Stimulated activated CD8-positive, alpha-beta memory T cell treated with anti-CD3 and anti-CD28 coated beads, Interleukin-12 subunit alpha, Interleukin-12 subunit beta, amount 100 ng/mL, for 24 hours (primary cell): ENCODE results near the gene CRTC1.

Experiments used
- DNase-seq: peaks from one replicate; pipeline ENCODE4 v3.0.0-alpha.2; 2020; ENCODE audit errors: extremely low read depth

The CRTC1 gene

DNA sequence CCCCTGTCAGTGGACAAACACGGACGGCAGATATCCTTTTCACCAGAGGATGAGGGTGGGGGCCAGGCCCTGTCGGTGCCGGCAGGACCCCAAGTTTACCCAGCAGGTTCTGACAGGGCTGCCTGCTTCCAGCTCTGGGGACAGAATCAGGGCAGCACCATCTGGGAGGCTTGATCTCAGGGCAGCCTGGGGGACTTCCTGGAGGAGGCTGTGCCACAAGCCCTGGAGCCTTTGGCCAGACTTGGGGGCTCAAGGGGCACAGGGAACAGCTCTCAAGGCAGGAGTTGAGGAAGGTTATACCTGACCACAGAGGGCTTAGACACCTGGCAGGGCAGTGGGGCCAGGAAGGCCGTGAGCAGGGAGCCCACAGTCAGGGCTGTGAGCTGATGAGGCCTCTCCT lies 62.5 kb downstream of the CRTC1 start:
- no peak for DNase-seq

DNA sequence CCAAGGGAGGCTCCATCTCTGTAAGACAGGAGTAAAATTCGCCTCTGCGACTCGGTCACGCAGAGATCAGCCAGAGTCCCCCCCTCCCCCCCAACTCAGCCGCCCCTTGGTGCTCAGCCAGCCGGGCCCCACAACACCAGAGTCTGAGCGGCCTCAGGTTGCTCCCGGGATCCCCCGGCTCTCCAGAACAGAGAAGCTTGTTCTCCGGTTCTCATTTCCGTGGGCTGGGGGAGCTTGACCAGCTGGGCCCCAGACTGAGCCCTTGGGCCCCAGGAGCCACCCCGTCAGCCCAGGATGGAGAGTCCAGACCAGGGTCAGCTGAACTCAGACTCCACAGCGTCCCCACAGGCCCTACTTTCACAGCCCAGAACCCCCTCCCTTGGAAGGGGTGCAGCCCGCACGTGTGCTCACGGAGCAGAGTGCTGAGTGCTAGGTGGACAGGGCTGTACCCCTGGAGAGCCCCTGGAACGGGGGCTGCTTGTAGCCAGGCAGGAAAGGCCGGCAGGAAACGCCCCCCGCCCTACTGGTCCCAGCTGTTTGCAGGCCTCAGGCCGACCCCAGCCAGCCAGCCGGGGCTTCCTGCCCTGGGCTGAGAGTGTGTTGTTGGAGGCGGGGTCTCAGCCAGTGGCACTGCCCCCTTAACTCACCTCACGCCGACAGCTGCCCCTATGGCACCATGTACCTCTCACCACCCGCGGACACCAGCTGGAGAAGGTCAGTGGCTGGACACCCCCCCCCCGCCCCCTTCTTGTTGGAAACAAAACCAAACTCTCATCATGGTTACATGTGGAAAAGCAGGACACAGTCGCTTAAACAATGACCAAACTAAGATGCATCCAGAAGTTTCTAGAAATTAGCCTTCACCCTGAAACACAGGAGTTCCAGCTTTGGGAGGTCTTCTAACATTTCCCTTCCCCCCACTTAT lies 63.2 kb downstream of the CRTC1 start:
- no peak for DNase-seq

DNA sequence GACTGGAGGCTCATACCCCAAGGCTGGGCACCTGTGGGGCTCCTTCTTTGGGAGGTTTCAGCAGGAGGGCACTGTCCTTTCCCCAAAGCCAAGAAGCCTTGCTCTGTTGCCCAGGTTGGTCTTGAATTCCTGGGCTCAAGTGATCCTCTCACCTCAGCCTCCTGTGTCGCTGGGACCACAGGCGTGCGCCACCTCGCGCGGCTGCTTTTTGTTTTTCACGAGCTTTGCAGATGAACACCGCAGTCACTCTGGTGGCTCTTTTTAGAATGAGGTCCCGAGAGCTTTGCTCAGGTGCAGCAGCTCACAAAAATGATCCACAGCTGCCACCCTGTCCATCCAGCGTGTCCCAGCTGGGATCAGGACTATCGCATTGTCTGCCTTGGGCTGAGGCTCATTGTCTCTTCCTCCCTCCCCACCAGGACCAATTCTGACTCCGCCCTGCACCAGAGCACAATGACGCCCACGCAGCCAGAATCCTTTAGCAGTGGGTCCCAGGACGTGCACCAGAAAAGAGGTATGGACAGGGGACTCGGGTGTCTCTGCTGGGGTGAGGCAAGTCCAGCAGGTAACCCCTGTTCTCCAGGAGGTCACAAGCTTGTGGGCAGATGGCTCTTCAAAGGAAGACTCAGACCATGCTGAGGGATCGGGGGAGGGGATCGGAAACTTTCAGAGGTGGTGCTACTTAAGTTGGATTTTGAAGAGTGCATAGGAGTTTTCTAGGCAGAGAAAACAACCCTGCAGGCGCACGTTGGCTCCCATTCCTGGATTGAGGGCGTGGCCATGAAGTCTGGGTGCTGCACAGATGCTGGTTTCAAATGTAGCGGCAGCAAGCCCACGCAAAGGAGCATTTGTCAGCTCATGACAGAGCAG lies 66.1 kb downstream of the CRTC1 start:
- DNase-seq: no peak

DNA sequence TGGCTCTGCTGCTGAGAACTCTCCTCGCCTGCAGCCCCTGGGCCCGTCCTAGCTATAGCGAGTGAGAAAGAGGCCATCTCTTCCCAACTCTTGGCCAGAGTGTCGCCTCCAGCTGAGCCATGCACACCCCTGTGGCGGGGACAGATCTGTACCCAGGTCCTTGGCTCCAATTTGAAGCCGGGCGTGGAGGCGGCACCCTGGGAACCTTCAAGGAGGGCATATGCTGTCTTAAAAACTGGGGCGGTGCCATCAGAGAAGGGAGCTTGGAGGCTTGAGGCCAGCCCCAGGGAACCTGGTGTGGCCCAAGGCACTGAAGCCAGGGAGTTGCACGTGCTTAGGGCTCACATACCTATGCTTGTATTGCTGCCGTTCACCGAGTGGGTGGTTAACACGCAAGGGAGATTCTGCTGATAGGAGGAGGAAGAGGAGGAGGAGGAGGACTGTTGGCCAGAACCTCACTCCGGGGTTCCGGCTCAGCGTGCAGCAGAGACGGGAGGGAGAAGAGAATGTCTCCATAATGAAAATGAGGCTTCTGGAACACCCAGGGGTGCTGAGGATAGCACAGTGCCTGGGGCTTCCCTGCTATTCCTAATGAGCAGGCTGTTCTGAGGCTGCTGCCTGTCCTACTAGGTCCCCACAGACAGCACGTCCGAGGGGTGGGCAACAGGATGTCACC lies 67.0 kb downstream of the CRTC1 start:
- DNase-seq: no peak

DNA sequence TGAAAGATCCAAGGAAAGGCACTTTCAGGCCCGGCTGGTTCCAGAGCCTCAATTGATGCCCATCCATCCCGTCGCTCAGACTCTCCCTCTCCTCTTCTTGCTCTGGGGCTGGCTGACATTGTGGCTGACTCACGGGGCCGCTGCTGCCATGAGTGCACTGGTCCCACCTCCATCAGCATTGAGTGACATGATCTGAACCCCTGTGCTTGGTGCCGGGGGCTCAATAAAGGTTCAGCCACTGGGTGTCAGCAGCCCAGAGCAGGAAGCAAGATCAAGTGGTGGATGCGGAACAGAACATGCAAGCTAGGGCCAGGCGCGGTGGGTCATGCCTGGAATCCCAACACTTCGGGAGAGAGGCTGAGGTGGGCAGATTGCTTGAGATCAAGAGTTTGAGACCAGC lies 68.1 kb downstream of the CRTC1 start:
- DNase-seq: no peak

DNA sequence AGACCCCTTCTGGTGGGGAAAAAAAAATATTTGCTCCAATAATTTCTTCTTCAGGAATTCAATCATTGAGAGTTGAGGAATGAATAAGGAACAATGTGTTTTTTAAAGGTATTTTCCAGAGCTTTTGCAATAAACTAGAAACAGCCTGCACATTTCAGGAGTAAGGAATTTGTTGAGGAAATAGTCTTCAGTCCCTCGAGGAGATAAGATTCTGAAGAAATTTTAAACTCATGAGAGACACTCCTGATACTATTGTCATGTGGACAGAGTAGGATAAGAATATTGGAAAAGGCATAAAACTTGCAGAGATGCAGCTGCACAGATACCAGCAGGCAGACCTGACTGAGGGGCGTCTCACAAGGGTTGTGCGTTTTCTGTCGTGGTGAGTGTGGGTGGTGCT lies 71.0 kb downstream of the CRTC1 start:
- DNase-seq: no peak

DNA sequence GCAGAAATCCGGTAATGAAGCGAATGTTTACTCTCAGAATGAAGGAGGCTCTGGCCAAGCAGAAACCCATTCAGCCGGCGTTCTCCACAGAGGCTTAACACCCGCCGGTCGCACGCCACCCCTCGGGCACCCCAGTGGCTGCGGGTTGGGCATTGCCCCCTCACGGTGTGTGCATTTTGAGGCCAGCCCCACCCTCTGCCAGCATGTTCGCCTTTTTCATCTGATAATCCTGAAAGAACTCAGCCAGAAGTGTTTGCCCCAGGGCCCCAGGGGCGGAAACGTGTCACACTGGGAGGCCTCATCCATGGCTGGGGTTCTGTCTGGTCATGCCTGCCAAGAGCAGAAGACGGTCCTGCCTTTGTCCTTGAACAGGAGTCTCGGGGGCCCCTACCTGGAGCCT lies 73.4 kb downstream of the CRTC1 start:
- no peak for DNase-seq

DNA sequence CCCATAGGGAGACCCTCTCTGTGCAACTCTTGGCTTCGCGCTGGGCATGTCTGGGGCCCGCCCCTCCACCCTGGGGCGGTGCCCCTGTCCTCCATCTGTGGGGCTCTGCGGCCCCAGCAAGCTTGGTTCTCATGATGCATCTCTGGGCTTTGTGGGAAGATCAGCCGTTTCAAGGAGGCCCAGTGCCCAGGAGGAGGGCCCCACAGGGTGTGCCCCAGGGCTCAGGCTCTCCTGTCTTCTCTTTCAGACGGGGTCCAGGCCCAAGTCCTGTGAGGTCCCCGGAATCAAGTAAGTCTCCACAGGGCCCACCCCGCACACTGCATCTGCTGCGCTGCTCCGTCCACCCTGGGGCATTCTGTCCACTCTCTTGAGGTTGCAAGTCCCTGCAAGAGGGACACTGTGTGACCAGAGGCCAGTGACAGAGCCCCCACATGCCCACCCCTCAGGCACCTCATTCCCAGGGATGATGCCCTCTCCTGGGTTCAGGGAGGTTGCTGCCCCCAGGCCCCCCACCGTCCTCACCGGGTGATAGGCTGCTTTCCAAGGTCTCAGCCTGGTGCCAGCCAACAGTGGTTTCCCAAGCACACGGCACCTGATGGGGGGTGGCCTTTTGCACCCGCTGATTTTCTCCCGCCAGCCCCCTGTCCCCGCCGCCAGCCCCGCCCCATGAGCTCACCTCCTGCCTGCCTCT lies 76.0 kb downstream of the CRTC1 start:
- no peak for DNase-seq

DNA sequence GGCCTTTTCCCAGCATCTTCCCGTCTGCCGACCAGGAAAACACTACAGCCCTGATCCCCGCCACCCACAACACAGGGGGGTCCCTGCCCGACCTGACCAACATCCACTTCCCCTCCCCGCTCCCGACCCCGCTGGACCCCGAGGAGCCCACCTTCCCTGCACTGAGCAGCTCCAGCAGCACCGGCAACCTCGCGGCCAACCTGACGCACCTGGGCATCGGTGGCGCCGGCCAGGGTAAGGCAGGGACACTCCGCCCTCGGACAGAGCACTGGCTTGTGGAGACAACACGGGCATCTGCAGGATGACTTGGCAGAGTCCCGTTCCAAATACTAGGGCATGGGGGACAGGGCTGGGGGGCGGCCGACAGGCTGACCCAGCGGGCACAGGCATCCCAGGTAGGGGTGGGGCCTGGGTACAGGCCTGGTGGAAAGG lies 76.5 kb downstream of the CRTC1 start:
- no peak for DNase-seq

DNA sequence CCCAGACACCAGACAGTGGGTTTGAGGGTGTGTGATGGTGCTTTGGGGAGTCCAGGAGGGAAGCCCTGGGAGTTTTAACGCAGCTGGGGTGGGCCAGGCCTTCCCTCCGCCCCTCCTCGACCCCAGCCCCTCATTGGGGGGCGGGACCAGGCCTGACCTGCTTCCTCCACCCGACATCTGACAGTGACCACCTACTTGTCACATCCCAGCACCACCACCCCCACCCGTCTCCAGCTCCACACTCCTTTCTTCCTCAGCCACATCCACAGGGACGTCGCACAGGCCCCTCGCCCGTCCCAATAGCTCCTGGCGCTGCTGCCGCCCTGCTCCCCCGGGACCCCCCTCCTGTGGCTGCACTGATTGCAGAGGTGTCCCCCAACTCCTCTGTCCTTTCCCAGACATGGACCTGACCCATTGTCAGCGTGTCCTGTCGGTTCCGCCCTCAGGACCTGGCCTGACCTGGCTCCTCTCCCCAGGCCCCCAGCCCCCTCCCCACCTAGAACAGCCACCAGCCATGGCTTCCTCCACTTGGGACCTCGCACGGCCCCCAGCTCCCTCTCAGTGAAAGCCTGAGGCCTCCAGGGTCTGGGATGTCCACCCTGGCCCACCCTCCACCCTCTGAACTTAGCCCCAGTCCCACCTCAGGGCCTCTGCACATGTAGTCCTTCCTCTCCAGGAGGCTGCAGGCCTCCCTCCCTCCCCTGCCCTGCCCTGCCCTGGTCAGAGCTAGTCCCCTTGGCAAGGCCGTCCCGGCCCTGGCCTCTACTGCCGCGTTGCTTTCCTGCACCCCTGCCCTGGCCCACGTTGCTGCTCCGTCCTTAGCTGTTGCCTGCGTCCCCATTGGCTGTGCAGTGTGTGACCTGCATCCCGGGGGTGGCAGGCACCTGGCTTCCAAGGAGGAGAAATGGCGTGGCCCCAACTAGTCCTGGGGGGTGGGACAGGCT lies 77.2 kb downstream of the CRTC1 start:
- no peak for DNase-seq

DNA sequence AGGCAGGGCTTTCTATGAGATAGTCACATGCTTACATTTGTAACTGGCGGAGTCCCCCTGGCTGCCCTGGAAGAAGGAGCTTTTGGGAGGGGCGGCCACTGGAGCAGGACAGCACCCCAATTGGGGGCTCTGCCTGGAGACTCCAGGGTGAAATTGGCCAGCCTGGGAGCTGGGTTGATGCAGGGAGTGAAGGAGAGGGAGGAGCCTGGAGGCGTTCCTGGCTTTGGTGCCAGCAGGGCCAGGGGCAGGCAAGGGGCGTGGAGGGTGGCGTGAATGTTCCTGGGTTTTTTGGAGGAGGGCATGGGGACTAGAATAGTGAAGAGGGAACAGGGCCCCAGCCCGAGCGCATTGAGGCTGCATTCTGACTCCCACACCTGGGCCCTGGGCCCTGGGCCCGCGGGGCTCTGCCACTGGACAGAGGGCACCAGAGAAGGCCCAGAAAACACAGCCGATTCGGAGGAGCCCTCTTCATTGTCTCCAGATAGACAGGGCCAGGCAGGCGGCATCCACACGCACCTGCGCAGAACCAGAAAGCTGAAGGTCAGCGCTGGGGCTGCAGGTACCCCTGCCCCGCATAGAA lies 78.1 kb downstream of the CRTC1 start:
- no peak for DNase-seq

DNA sequence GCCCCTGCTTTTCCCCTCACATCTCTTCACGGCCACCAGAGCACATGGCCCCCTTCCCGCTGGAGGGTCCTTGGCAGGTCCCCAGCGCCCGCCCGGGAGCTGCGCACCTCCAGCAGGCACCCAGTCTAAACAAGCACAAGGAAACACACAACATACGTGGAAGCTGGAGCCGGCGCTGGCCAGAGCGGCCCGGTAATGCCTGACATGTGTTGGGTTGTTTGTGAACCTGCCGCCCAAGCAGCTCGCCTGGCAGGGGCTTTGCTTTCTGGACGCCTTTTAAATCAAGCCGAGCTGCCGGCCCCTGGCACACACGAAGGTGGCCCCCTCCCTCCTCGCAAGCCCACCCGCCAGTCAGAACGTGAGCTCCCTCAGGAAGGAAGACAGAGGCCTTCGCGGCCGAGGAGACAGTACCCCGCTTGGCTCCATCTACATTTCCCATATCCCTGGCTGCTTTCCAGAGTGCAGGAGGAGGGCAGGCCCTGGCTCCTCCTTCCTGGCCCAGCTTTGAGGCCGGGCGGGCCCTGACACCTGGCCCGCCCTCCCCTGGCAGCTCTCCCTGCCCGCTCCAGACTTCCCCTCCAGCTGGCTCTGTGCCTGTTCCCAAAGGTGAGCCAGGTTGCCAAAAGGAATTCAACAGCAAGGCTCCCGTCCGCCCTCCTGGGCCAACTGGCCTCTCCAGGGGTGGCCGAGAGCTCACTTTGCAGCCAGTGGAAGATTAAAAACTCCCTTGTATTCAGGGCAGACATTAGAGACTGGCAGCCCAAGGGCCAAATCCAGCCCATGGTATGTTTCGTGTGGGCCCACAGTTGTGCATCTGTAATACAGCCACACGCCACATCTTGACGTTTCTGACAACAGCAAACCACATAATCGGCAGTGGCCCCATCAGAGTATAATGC lies 78.9 kb downstream of the CRTC1 start:
- DNase-seq: no peak

DNA sequence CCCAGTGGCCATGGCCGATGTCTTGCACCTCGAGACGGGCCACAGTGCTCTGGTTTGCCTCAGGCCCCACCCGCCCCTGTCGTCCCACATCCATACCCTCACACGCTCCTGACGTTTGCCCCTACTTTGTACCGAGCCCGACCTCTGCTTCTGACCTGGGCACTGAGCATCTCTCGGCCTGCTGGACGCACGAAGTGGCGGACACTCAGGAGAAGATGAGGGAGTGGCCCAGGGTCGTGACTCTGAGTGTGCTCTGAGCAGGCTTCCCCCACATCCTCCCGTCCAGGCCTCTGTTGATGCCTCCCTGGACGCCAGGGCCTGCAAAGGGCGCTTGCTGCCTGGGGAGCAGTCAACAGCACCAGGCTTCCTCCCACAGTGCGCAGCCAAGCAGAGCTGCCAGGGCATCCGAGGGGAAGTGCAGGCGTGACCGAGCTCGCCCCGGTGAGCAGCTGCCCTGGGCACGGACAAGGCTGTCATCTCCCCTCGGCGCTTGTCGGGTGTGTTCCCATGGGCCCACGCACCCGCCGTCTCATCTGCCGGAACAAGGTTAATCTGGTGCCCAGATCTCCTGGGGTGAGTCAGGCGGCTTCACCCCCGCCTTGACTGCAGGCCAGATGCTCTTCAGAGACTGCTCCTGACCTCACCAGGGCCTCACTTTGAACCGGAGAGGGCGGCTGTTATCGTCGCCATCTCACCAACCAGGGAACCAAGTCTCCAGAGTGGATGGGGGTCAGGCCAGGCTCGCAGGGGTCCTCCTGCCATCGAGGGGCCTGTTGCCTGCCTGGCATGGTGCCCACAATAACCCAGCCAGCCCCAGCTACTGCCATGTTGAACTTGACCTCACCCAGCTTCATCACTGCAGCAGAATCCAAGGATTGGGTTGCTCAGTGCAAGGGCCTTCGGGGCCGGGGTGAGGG lies 80.5 kb downstream of the CRTC1 start:
- no peak for DNase-seq

DNA sequence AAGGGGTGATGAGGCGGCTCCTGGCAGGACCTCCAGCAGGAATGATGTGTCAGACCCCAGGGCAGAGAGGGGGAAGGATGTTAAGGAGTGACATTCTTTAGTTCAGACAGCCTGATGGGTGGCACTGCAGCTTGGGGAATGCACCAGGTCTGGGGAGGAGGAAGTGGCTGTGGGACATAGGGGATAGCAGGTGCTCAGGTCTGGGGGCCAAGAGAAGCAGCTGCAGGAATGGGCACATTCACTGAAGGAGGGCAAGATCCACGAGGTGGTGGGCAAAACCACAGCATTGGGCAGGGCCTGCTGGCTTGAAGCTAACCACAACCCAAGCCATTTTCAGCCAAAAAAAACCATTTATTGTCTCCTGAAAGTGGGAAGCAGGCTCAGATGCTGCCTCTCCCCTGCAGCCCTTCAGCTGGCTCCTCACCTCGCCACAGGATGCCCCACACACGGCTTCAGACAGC lies 81.1 kb downstream of the CRTC1 start:
- no peak for DNase-seq

DNA sequence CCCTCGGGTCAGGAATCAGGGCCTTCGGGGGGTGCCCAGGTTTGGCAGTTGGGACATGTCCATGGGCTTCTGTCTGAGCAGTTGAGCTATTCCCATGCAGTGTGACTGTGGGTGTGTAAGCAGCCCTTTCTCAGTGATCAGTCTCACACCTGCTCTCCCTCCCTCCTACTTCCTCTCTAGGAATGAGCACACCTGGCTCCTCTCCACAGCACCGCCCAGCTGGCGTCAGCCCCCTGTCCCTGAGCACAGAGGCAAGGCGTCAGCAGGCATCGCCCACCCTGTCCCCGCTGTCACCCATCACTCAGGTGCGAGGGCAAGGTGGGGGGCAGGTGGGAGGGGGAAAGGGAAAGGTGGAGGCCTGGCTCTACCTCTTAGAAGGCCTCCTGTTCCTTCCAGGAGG lies 81.7 kb downstream of the CRTC1 start:
- no peak for DNase-seq

DNA sequence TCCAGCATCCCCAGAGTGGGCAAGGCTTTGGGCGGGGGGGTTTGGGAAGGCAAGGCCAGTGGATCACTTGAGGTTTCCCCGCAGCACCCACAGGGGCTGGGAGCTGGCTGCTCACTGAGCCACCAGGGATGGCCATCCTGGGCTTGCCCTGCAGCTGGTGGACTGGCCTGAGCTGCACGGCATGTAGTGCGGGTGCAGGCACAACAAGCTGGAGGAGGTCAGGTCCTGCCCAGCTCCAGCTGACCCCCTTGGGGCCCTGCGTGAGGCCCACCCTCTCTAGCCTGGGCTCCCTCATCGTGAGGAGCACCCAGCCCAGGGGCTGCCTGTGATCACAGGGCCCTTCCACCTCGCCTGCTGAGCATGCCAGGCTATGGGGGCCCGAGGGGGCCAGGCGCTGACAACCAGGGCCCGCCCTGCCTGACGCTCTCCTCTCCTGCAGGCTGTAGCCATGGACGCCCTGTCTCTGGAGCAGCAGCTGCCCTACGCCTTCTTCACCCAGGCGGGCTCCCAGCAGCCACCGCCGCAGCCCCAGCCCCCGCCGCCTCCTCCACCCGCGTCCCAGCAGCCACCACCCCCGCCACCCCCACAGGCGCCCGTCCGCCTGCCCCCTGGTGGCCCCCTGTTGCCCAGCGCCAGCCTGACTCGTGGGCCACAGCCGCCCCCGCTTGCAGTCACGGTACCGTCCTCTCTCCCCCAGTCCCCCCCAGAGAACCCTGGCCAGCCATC lies 84.7 kb downstream of the CRTC1 start:
- DNase-seq: no peak
